Gastrocnemius medialis (tissue), 4 donors: ENCODE measurements around the gene ANKRD12.

Experiments
- CTCF ChIP-seq, 5 experiments: fragments of 450-650 bp in 3 of 5; fragments of 200-600 bp in 2 of 5; sonication (generic) in 2 of 5; IDR thresholded peaks in 4 of 5; conservative IDR thresholded peaks in 1 of 5; 1 replicate in 4 of 5; 2 replicates in 1 of 5; pipeline ENCODE4 v1.5.1; 2016 to 2019; ENCODE audit warnings: antibody characterized with exemption in 5 of 5, mild to moderate bottlenecking in 3 of 5, moderate library complexity in 3 of 5
- POLR2A ChIP-seq, 2 donors: fragments of 450-650 bp; IDR thresholded peaks; one replicate each; pipeline ENCODE4 v1.6.1; 2017; ENCODE audit warnings: antibody characterized with exemption in 2 of 2, mild to moderate bottlenecking in 2 of 2, moderate library complexity in 2 of 2

GRCh38 chr18:9088252-9088651 is 48.3 kb upstream of the ANKRD12 start:
- no peak for TF ChIP-seq CTCF (IDR thresholded peaks at IDR 0.05 in 4 of 5, conservative IDR thresholded peaks at IDR 0.05 in 1 of 5)
- TF ChIP-seq POLR2A (IDR thresholded peaks at IDR 0.05): no peak
